Measurements from ENCODE around the gene HDAC6. TPM values are rescaled to one million over a fixed set of nuclear protein-coding genes. Genes with fewer than 3 reads are reported as not detected.

HDAC6 gene
- total and polyA plus RNA-seq, 2 of the 13 experiments (the other 11 are each of a cell fraction or from before 2014, with no cell fraction given) = 80.4 to 93.6 TPM

- ATAC-seq (no peak), FAIRE-seq (no peak), DNase-seq (ENCODE audit: low spot score) (no peak)
- no peak for TF ChIP-seq JDP2 (CRISPR knock-in tag; IDR thresholded peaks at IDR 0.05; ENCODE audit: borderline replicate concordance)
- H3K27me3 ChIP-seq (ENCODE audit: control insufficient read depth in 1 of 2, insufficient read depth in 2 of 2, low read length in 2 of 2) = no peaks in the 10 kb centered on the region
- no peak overlapping the region for H2AFZ ChIP-seq (ENCODE audit: low read length)
- no TSS peak for BruUV-seq (replicated peaks)
- POLR2A ChIA-PET = no interaction called here
- intact Hi-C loops (cut with micrococcal nuclease; ENCODE audit: unreplicated experiment) = no loop called here
- no peak overlapping the region for H3K4me3 ChIP-seq (replicated peaks in 1 of 3; ENCODE audit: insufficient read depth in 1 of 3, low read depth in 2 of 3, low read length in 3 of 3)
- H3K9ac ChIP-seq (ENCODE audit: insufficient read depth, low read depth, low read length) = no peak overlapping the region
- CTCF ChIA-PET (ENCODE audit: low intra/inter-chr PET ratio, low total read pairs) = no interaction called here
- H4K20me1 ChIP-seq (ENCODE audit: insufficient read depth, low read length) = no peaks in the 10 kb centered on the region
- no peak overlapping the region for H3K4me2 ChIP-seq (ENCODE audit: low read depth, low read length)
- H3K79me2 ChIP-seq (ENCODE audit: insufficient read depth, low read length) = no peaks in the 10 kb centered on the region
- no peak overlapping the region for H3K27ac ChIP-seq (ENCODE audit: extremely low read length, insufficient read depth, low read length)
- H3K36me3 ChIP-seq (replicated peaks in 1 of 2; ENCODE audit: control insufficient read depth in 1 of 2, insufficient read depth in 2 of 2, low read length in 2 of 2) = peaks cover 1 to 13% of the 10 kb centered on the region in 2 experiments; a peak in 2 of 5 replicates
- H3K9me3 ChIP-seq (ENCODE audit: low read length) = no peaks in the 10 kb centered on the region
- in situ Hi-C loops (cut with HindIII; ENCODE audit: extremely low pct_ligation_motif_present, low pct_unique_long_range_greater_than_20kb) = no loop called here
- 98% methylated on average over 8 of the region's 8 CpGs for WGBS (ENCODE audit: low lambda C conversion rate)
- H3K4me1 ChIP-seq (ENCODE audit: insufficient read depth, low read length) = no peaks in the 10 kb centered on the region
Measured at GRCh38 chrX:48813644-48814043, 11.8 kb downstream of the HDAC6 start.

GRCh38 chrX:48814722-48815121 is 12.9 kb downstream of the HDAC6 start:
- peaks cover 1 to 13% of the 10 kb centered on the region in 2 experiments; a peak in 2 of 5 replicates for H3K36me3 ChIP-seq (replicated peaks in 1 of 2; ENCODE audit: control insufficient read depth in 1 of 2, insufficient read depth in 2 of 2, low read length in 2 of 2)
- TF ChIP-seq ZNF12 (CRISPR knock-in tag; IDR thresholded peaks at IDR 0.05) (no peak), NRL (CRISPR knock-in tag; IDR thresholded peaks at IDR 0.05; ENCODE audit: borderline replicate concordance) (no peak), AHDC1 (CRISPR knock-in tag; IDR thresholded peaks at IDR 0.05; ENCODE audit: borderline replicate concordance) (no peak), TERF1 (CRISPR knock-in tag; IDR thresholded peaks at IDR 0.05) (no peak), TP53 (CRISPR knock-in tag; conservative IDR thresholded peaks at IDR 0.05) (no peak), ATRX (CRISPR knock-in tag; IDR thresholded peaks at IDR 0.05; ENCODE audit: borderline replicate concordance) (no peak), ZNF513 (CRISPR knock-in tag; conservative IDR thresholded peaks at IDR 0.05) (no peak), RFXAP (CRISPR knock-in tag; IDR thresholded peaks at IDR 0.05; ENCODE audit: borderline replicate concordance) (no peak), ZFP1 (CRISPR knock-in tag; IDR thresholded peaks at IDR 0.05) (no peak), ZNF530 (CRISPR knock-in tag; IDR thresholded peaks at IDR 0.05; ENCODE audit: low read depth) (no peak)

More at GRCh38 chrX:48814722-48815121, 12.9 kb downstream of the HDAC6 start:
- Histone ChIP-seq H3K9me3 (ENCODE audit: low read length) (no peaks in the 10 kb centered on the region), H2AFZ (ENCODE audit: low read length) (no peak overlapping the region), H3K27me3 (ENCODE audit: control insufficient read depth in 1 of 2, insufficient read depth in 2 of 2, low read length in 2 of 2) (no peaks in the 10 kb centered on the region), H3K27ac (ENCODE audit: extremely low read length, insufficient read depth, low read length) (no peak overlapping the region), H3K4me1 (ENCODE audit: insufficient read depth, low read length) (no peaks in the 10 kb centered on the region), H3K4me2 (ENCODE audit: low read depth, low read length) (no peak overlapping the region), H3K9ac (ENCODE audit: insufficient read depth, low read depth, low read length) (no peak overlapping the region), H3K4me3 (replicated peaks in 1 of 3; ENCODE audit: insufficient read depth in 1 of 3, low read depth in 2 of 3, low read length in 3 of 3) (no peak overlapping the region), H4K20me1 (ENCODE audit: insufficient read depth, low read length) (no peaks in the 10 kb centered on the region), H3K79me2 (ENCODE audit: insufficient read depth, low read length) (no peaks in the 10 kb centered on the region)
- ChIA-PET CTCF (ENCODE audit: low intra/inter-chr PET ratio, low total read pairs) (no interaction called here), POLR2A (no interaction called here)
- no TSS peak for BruUV-seq (replicated peaks)
- FAIRE-seq = no peak
- intact Hi-C loops (cut with micrococcal nuclease; ENCODE audit: unreplicated experiment) (no loop called here), in situ Hi-C loops (cut with HindIII; ENCODE audit: extremely low pct_ligation_motif_present, low pct_unique_long_range_greater_than_20kb) (no loop called here)
- DNase-seq (ENCODE audit: low spot score) = no peak
- WGBS (ENCODE audit: low lambda C conversion rate) = no CpG with 5 or more reads among the region's 8 CpGs
- ATAC-seq = no peak

Measured in HepG2 (cell line).